ENCODE data around the gene LRRC30.

Gene LRRC30

DNA sequence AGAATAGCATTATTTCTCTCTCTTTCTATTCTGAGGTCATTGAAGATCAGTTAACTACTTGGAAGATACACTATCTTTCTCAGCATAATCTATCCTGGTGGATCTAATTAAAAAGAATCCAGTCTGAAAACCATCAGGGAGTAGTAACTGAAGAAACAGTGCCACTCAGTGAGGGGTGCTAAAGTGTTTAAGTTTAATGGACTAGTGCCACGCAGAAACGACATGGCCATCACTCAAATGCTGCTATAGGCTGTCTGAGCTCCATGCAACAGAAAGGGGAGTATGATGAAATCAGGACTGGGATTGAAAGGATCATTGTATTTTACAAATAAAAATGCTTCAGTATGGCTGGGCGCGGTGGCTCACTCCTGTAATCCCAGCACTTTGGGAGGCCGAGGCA lies 23.3 kb downstream of the LRRC30 start:
- TF ChIP-seq CTCF (IDR thresholded peaks at IDR 0.05; ENCODE audit: low read depth, low read length) = no peak
- no peaks in the 10 kb centered on the region for H3K36me3 ChIP-seq
- no peaks in the 10 kb centered on the region for H3K4me1 ChIP-seq
- no peaks in the 10 kb centered on the region for H3K27me3 ChIP-seq
- no peak for DNase-seq
- H3K9me3 ChIP-seq = no peaks in the 10 kb centered on the region
- no peak overlapping the region for H3K4me3 ChIP-seq (ENCODE audit: low read depth, low read length)

GRCh38 chr18:7255054-7255453 lies 24.2 kb downstream of the LRRC30 start:
- no peaks in the 10 kb centered on the region for H3K9me3 ChIP-seq
- H3K36me3 ChIP-seq = no peaks in the 10 kb centered on the region
- no peaks in the 10 kb centered on the region for H3K4me1 ChIP-seq
- TF ChIP-seq CTCF (IDR thresholded peaks at IDR 0.05; ENCODE audit: low read depth, low read length) = no peak
- DNase-seq = no peak
- no peak overlapping the region for H3K4me3 ChIP-seq (ENCODE audit: low read depth, low read length)
- no peaks in the 10 kb centered on the region for H3K27me3 ChIP-seq

DNA sequence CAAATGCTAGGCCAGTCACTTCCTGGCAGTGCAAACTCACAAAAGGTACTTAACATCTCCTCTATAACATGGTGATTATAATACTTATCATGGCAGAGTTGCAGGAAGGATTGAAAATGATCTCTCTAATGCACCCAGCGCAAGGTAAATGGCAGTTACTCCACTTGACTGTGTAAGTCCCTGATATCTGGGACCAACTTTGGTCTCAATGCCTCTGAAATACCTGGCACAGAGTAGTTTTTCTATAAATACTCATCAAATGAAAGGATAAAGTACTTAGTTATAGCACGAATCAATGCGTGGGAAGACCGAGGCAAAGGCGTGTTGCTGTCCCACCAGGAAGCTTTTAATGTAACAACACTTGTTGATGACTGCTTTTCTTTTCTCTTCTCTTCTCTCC lies 24.8 kb downstream of the LRRC30 start:
- TF ChIP-seq CTCF (IDR thresholded peaks at IDR 0.05; ENCODE audit: low read depth, low read length) = no peak
- Histone ChIP-seq H3K4me1 (no peaks in the 10 kb centered on the region), H3K4me3 (ENCODE audit: low read depth, low read length) (no peak overlapping the region), H3K36me3 (no peaks in the 10 kb centered on the region), H3K9me3 (no peaks in the 10 kb centered on the region), H3K27me3 (no peaks in the 10 kb centered on the region)
- DNase-seq = no peak

DNA sequence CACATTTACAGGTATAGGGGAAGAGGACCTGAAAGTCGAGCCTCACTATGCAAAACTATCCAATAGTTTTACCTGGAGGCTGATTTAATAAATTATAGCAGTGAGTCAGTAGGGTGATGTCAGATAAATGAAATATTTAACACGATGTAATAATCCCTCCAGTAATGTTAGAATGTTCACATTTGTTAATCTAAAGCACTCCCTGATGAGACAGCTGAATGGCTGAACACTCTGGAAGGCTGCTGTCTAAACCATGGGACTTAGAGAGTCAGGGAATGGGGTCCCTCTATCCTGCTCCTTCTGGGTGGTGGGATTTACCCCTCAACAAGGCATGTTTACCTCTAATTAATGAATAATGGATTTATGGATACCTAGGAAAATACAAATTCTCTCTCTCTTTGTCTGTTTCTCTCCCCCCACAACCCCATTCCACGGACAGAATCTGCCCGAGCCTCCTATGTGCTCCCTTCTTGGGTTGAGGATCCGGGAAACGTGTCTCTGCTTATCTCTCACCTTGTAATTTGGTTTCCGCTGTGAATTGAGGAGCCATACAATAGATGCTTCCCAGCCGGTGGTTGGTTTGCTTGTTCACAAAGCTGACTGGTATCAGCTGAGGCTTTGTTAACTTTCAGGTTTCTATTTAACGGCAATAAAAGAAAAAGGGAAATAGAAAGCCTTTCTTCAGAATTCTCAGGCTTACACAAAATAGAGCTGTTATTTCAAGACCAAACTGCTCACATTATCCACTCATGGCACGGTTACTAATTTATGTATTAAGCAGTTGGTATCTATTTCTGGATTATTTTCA lies 25.9 kb downstream of the LRRC30 start:
- Histone ChIP-seq H3K27me3 (no peaks in the 10 kb centered on the region), H3K9me3 (no peaks in the 10 kb centered on the region), H3K4me3 (ENCODE audit: low read depth, low read length) (no peak overlapping the region), H3K4me1 (no peaks in the 10 kb centered on the region), H3K36me3 (no peaks in the 10 kb centered on the region)
- DNase-seq = no peak
- no peak for TF ChIP-seq CTCF (IDR thresholded peaks at IDR 0.05; ENCODE audit: low read depth, low read length)

DNA sequence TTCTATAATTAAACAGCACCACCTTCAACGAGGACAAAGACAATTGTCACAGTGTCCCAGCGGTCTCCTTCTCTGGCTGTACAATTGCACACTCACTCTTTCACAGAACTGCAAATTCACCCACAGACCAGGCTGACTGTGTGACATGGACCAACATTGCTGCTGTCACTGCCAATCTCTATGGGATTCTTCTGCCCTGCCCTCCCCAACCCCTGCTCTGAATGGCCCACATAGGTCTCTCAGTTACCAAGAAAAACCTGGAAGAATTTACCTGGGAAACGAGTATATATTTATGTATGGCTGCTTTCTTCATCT lies 26.5 kb downstream of the LRRC30 start:
- Histone ChIP-seq H3K36me3 (no peaks in the 10 kb centered on the region), H3K27me3 (no peaks in the 10 kb centered on the region), H3K4me3 (ENCODE audit: low read depth, low read length) (no peak overlapping the region), H3K4me1 (no peaks in the 10 kb centered on the region), H3K9me3 (no peaks in the 10 kb centered on the region)
- TF ChIP-seq CTCF (IDR thresholded peaks at IDR 0.05; ENCODE audit: low read depth, low read length) = no peak
- no peak for DNase-seq

- H3K4me1 ChIP-seq = no peaks in the 10 kb centered on the region
- H3K27me3 ChIP-seq = no peaks in the 10 kb centered on the region
- DNase-seq = no peak
- H3K9me3 ChIP-seq = no peaks in the 10 kb centered on the region
- no peak overlapping the region for H3K4me3 ChIP-seq (ENCODE audit: low read depth, low read length)
- H3K36me3 ChIP-seq = no peaks in the 10 kb centered on the region
- TF ChIP-seq CTCF (IDR thresholded peaks at IDR 0.05; ENCODE audit: low read depth, low read length) = no peak
These were observed 28.6 kb downstream of the LRRC30 start for GRCh38 chr18:7259475-7259874.

All from BE2C (cell line).